Measurements from ENCODE around the gene SLC9A9. TPM values are rescaled to one million over a fixed set of nuclear protein-coding genes. Genes with fewer than 3 reads are reported as not detected.

Gene SLC9A9
- total and polyA plus RNA-seq, 12 donors: 1.3 to 8.4 (median 3.0) TPM

DNA sequence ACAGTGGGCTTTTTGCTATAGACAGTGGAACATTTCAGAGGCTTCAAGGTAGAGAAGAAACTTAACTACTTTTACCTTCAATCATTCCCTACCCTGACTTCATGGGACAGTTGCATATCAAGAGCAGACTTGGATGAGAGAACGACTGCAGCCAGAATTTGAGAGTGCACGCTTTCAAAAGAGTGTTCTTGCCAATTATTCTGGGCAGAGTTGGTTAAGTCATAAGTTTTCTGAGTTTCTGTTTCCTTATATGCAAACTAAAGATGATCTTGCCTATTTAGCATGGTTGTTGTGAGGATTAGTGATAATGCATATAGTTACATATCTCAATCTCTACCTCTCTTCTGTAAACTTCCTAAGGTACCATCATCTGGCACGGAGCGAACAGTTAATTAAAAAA, 7.6 kb downstream of the SLC9A9 start:
- H3K36me3 ChIP-seq: no peaks in the 10 kb centered on the region
- TF ChIP-seq CTCF (IDR thresholded peaks at IDR 0.05): no peak
- H3K4me1 ChIP-seq: peaks cover 0 to 33% (median 0%) of the 10 kb centered on the region in 9 donors
- H3K27me3 ChIP-seq: no peaks in the 10 kb centered on the region
- H3K27ac ChIP-seq: no peak overlapping the region
- DNase-seq (no peak), ATAC-seq (no peak)
- intact Hi-C loops (cut with DNase I): loop anchor here in 1 of 10 donors (10.0 kb wide), 1 partner anchor 66 kb away; no protein-coding TSS in a partner anchor
- H3K4me3 ChIP-seq: no peak overlapping the region
- no peaks in the 10 kb centered on the region for H3K9me3 ChIP-seq
- WGBS, 2 donors: 78 to 84% methylated on average over 4 of the region's 4 CpGs

DNA sequence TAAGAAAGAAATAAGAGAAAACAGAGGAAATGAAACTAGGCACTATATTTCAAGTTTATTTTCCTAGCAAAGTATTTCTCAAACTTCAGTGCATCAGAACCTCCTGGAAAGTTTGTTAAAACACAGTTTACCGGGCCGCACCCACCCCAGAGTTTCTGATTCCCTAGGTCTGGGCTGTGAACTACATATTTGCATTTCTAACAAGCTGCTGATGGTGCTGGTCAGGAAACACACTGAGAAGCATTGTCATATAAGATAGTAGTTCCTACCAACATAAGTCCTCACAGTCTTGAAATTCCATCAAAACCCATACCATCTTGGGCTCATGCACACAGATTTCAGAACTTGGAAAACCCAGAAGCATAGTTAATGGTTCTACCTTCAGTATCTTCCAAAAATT, 8.3 kb downstream of the SLC9A9 start:
- no peaks in the 10 kb centered on the region for H3K9me3 ChIP-seq
- H3K36me3 ChIP-seq: no peaks in the 10 kb centered on the region
- no peak overlapping the region for H3K27ac ChIP-seq
- ATAC-seq: no peak
- no peak for TF ChIP-seq CTCF (IDR thresholded peaks at IDR 0.05)
- H3K4me3 ChIP-seq: no peak overlapping the region
- 73 to 74% methylated on average over 2 of the region's 2 CpGs for WGBS, 2 donors
- DNase-seq: no peak
- intact Hi-C loops (cut with DNase I): loop anchor here in 1 of 10 donors (10.0 kb wide), 1 partner anchor 65 kb away; no protein-coding TSS in a partner anchor
- no peaks in the 10 kb centered on the region for H3K27me3 ChIP-seq
- H3K4me1 ChIP-seq: peaks cover 0 to 33% (median 0%) of the 10 kb centered on the region in 9 donors

DNA sequence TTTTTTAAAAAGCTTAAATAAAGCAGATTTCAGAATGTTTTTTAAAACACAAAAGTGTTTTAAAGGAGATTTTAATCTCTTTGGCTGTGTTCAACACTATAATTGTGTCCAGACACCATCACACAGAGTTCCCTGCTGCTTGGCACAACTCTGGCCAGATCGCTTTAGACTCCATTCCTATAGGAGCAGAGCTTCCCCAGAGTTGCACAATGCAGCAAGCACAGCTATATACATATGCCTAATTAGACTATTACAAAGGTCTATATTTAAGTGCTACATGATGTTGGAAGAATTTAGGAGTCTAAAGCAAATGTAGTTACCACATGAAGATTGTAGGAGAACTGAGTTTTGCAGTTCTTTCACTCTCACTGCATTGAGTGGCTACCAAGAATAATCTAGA, 11.2 kb downstream of the SLC9A9 start:
- no peak for TF ChIP-seq CTCF (IDR thresholded peaks at IDR 0.05)
- H3K36me3 ChIP-seq: no peaks in the 10 kb centered on the region
- no peak overlapping the region for H3K27ac ChIP-seq
- H3K4me1 ChIP-seq: peaks cover 0 to 28% (median 0%) of the 10 kb centered on the region in 9 donors
- H3K9me3 ChIP-seq: no peaks in the 10 kb centered on the region
- WGBS, 2 donors: 92 to 93% methylated on average over 1 of the region's 1 CpG
- no peaks in the 10 kb centered on the region for H3K27me3 ChIP-seq
- no peak overlapping the region for H3K4me3 ChIP-seq
- intact Hi-C loops (cut with DNase I): no loop called here
- DNase-seq (no peak), ATAC-seq (no peak)

- intact Hi-C loops (cut with DNase I): no loop called here
- DNase-seq: no peak
- Histone ChIP-seq H3K27me3 (no peaks in the 10 kb centered on the region), H3K4me1 (peaks cover 0 to 37% (median 11%) of the 10 kb centered on the region in 9 donors), H3K36me3 (no peaks in the 10 kb centered on the region), H3K27ac (no peak overlapping the region), H3K4me3 (no peak overlapping the region), H3K9me3 (no peaks in the 10 kb centered on the region)
- WGBS, 2 donors: 82 to 88% methylated on average over 2 of the region's 2 CpGs
- no peak for ATAC-seq
- TF ChIP-seq CTCF (IDR thresholded peaks at IDR 0.05): no peak
Observed at GRCh38 chr3:143835312-143835711, 13.0 kb downstream of the SLC9A9 start.

Data from heart right ventricle (tissue), 16 donors.